HEK293 (cell line): Measurements from ENCODE around the gene SLC30A1.
"Not testable (repeated sequence)": the region's sequence is repeated elsewhere in the genome, so short reads cannot be mapped to it uniquely, and the experiment has no call there.

Source experiments
- CTCF ChIA-PET: fragments of 350-600 bp; formaldehyde crosslinking; extraction: SDS; loops from one replicate; lab custom pipeline; 2021; ENCODE audit warnings: antibody characterized with exemption; lab: Yijun Ruan, JAX
- POLR2A ChIA-PET: fragments of 300-600 bp; formaldehyde crosslinking; extraction: SDS; loops from one replicate; lab custom pipeline; 2020; ENCODE audit warnings: antibody characterized with exemption, inconsistent platforms; lab: Yijun Ruan, JAX
- H3K27ac ChIP-seq: fragments of 200-500 bp; sonication (Bioruptor generic); 2 replicates; pipeline ENCODE4 v1.5.1; 2014; ENCODE audit warnings: low read depth, low read length, control low read depth, inconsistent platforms; ENCODE audit errors: extremely low read depth
- H3K36me3 ChIP-seq, 2 experiments: fragments of 200-500 bp in 1 of 2; sonication (Bioruptor generic) in 1 of 2; 1 replicate in 1 of 2; 2 replicates in 1 of 2; pipeline ENCODE4 v1.5.1; 2014 to 2017; ENCODE audit warnings: inconsistent platforms in 2 of 2, low read length in 2 of 2; ENCODE audit not compliant: control insufficient read depth in 2 of 2, insufficient read depth in 1 of 2
- H3K4me1 ChIP-seq: fragments of 200-500 bp; sonication (Bioruptor generic); 2 replicates; pipeline ENCODE4 v1.5.1; 2014; ENCODE audit warnings: mild to moderate bottlenecking, low read length, inconsistent platforms; ENCODE audit not compliant: control insufficient read depth, insufficient read depth
- H3K4me3 ChIP-seq: 2 replicates; pipeline ENCODE4 v1.5.1; 2011; ENCODE audit warnings: low read depth, mild to moderate bottlenecking, control low read depth, low read length, moderate library complexity
- H3K9me3 ChIP-seq: fragments of 200-500 bp; sonication (Bioruptor generic); 2 replicates; pipeline ENCODE4 v1.5.1; 2014; ENCODE audit warnings: low read depth, low read length, inconsistent platforms; ENCODE audit not compliant: control insufficient read depth, insufficient read depth
- GLI4 ChIP-seq: fragments of 450-650 bp; formaldehyde crosslinking; IDR thresholded peaks from 2 replicates; pipeline ENCODE4 v1.5.1; 2016; ENCODE audit warnings: missing biosample characterization, missing genetic modification characterization
- GLIS1 ChIP-seq: fragments of 450-650 bp; formaldehyde crosslinking; IDR thresholded peaks from 2 replicates; pipeline ENCODE4 v1.5.1; 2016; ENCODE audit warnings: missing biosample characterization, missing genetic modification characterization
- HOXA7 ChIP-seq: sonication (generic); formaldehyde crosslinking; IDR thresholded peaks from 2 replicates; pipeline ENCODE4 v1.8.1; 2022; ENCODE audit warnings: missing genetic modification reagents, borderline replicate concordance
- ZBTB11 ChIP-seq: fragments of 450-650 bp; formaldehyde crosslinking; conservative IDR thresholded peaks from 2 replicates; pipeline ENCODE4 v1.5.1; 2016; ENCODE audit warnings: low read depth, missing biosample characterization, missing genetic modification characterization
- ZNF10 ChIP-seq: fragments of 450-650 bp; formaldehyde crosslinking; IDR thresholded peaks from 2 replicates; pipeline ENCODE4 v1.5.1; 2017; ENCODE audit warnings: missing biosample characterization, missing genetic modification characterization
- ZNF146 ChIP-seq: fragments of 450-650 bp; formaldehyde crosslinking; IDR thresholded peaks from 2 replicates; pipeline ENCODE4 v1.5.1; 2016; ENCODE audit warnings: missing biosample characterization, missing genetic modification characterization
- ZNF148 ChIP-seq: fragments of 450-650 bp; formaldehyde crosslinking; IDR thresholded peaks from 2 replicates; pipeline ENCODE4 v1.5.0; 2017; ENCODE audit warnings: missing biosample characterization, missing genetic modification characterization, borderline replicate concordance
- ZNF169 ChIP-seq: fragments of 450-650 bp; formaldehyde crosslinking; IDR thresholded peaks from 2 replicates; pipeline ENCODE4 v1.5.1; 2016; ENCODE audit warnings: missing biosample characterization, missing genetic modification characterization
- ZNF174 ChIP-seq: fragments of 450-650 bp; formaldehyde crosslinking; IDR thresholded peaks from 2 replicates; pipeline ENCODE4 v1.5.0; 2017; ENCODE audit warnings: missing biosample characterization, mild to moderate bottlenecking, missing genetic modification characterization
- ZNF2 ChIP-seq: fragments of 450-650 bp; formaldehyde crosslinking; IDR thresholded peaks from 2 replicates; pipeline ENCODE4 v1.5.1; 2016; ENCODE audit warnings: missing biosample characterization, missing genetic modification characterization
- ZNF621 ChIP-seq: fragments of 450-650 bp; formaldehyde crosslinking; IDR thresholded peaks from 2 replicates; pipeline ENCODE4 v1.5.1; 2017; ENCODE audit warnings: missing biosample characterization, missing genetic modification characterization
- ZNF791 ChIP-seq: fragments of 450-650 bp; formaldehyde crosslinking; IDR thresholded peaks from 2 replicates; pipeline ENCODE4 v1.5.1; 2016; ENCODE audit warnings: missing biosample characterization, missing genetic modification characterization
- ZNF792 ChIP-seq: fragments of 450-650 bp; formaldehyde crosslinking; IDR thresholded peaks from 2 replicates; pipeline ENCODE4 v1.5.1; 2016; ENCODE audit warnings: missing biosample characterization, missing genetic modification characterization

SLC30A1 gene

GRCh38 chr1:211628417-211628816 lies 49.5 kb upstream of the SLC30A1 start (continued):
- no peak for TF ChIP-seq ZNF148 (tag by site-specific recombination)
- TF ChIP-seq GLIS1 (tag by site-specific recombination), result no peak
- TF ChIP-seq ZNF792 (tag by site-specific recombination), result no peak

GRCh38 chr1:211627259-211627658 lies 48.3 kb upstream of the SLC30A1 start:
- no peak overlapping the region for H3K4me3 ChIP-seq
- ChIA-PET CTCF (interaction anchor here (1.0 kb wide), 1 partner anchor 28 kb away, joined by 3 read pairs; no protein-coding TSS in a partner anchor), POLR2A (no interaction called here)
- H3K27ac ChIP-seq, result no peak overlapping the region
- H3K9me3 ChIP-seq, result no peaks in the 10 kb centered on the region
- peaks cover 8% of the 10 kb centered on the region for H3K4me1 ChIP-seq
- no peaks in the 10 kb centered on the region for H3K36me3 ChIP-seq
- no peak for TF ChIP-seq GLI4 (tag by site-specific recombination)
- no peak for TF ChIP-seq ZNF791 (tag by site-specific recombination)
- no peak for TF ChIP-seq ZBTB11 (tag by site-specific recombination)
- TF ChIP-seq ZNF10, result no peak
- TF ChIP-seq ZNF621 (tag by site-specific recombination), result no peak

- H3K9me3 ChIP-seq, H3K4me1 ChIP-seq, POLR2A ChIA-PET, H3K27ac ChIP-seq, CTCF ChIA-PET, H3K4me3 ChIP-seq, H3K36me3 ChIP-seq: not testable (repeated sequence)
- TF ChIP-seq ZNF146, result peak; percentile 76
Observed at GRCh38 chr1:211625866-211626265, 46.9 kb upstream of the SLC30A1 start.

GRCh38 chr1:211625040-211625439 lies 46.1 kb upstream of the SLC30A1 start:
- H3K36me3 ChIP-seq, result no peaks in the 10 kb centered on the region
- H3K27ac ChIP-seq, result no peak overlapping the region
- no peak overlapping the region for H3K4me3 ChIP-seq
- CTCF ChIA-PET, result interaction anchor here (0.6 to 1.0 kb wide), 5 partner anchors 8 to 110 kb away, joined by 3 to 5 read pairs (median 4); no protein-coding TSS in a partner anchor
- TF ChIP-seq ZNF2 (tag by site-specific recombination) (no peak), ZNF174 (tag by site-specific recombination) (no peak), ZNF169 (tag by site-specific recombination) (no peak), HOXA7 (CRISPR knock-in tag) (no peak)
- POLR2A ChIA-PET, result no interaction called here
- no peaks in the 10 kb centered on the region for H3K9me3 ChIP-seq
- H3K4me1 ChIP-seq, result no peaks in the 10 kb centered on the region
